Posterior cingulate gyrus (tissue), 11 donors: ENCODE measurements around the gene NHS.
"Not testable (repeated sequence)": the region's sequence is repeated elsewhere in the genome, so short reads cannot be mapped to it uniquely, and the experiment has no call there.

Experiments
- DNase-seq, 10 donors: peaks; one replicate each; pipeline versions ENCODE4 v3.0.0 to v3.0.0-alpha.2; 2020 to 2021; ENCODE audit warnings: mixed read lengths in 3 of 10
- intact Hi-C: fragments of 100-400 bp; cut with DNase I; formaldehyde crosslinking; loops from one replicate; pipeline ENCODE4 v1.15.1; 2023

Gene NHS

DNA sequence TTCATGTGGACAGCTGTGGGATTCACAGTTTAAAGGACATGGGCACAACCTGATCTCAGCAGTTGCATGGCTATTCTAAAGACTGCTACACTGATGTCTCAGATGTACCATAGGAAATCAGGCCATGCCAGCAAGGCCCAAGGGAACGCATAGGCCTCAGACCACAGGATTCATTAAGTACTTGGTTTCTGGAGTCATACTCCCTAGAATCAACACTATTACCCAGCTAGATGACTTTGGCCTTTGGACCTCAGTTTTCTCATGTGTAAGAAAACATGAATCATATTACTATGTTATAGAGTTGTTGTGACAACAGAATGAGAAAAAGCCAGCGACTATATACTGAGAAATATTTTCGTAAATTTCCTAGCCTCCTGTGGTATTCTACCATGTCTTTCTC lies 67.9 kb downstream of the NHS start:
- intact Hi-C loops = no loop called here
- DNase-seq = no peak

DNA sequence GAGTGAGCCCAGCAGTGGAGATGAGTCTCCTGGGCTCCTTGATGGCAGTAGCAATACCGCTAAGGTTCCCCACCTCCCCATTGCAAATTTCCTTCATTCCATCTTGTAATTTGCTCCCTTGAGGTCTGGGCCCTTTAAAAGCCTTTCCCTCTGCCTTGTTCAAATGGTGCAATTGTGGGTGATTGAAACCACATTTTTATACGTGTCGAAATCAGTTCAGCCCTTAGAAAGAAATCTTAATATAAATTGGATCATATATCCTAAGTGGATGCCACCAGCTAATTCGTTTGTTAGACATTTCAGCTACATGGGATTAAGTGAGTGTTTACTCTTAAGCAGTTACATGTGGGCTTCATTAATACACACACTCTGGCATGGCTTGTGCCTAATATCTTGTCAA lies 68.6 kb downstream of the NHS start:
- no peak for DNase-seq
- intact Hi-C loops = no loop called here

DNA sequence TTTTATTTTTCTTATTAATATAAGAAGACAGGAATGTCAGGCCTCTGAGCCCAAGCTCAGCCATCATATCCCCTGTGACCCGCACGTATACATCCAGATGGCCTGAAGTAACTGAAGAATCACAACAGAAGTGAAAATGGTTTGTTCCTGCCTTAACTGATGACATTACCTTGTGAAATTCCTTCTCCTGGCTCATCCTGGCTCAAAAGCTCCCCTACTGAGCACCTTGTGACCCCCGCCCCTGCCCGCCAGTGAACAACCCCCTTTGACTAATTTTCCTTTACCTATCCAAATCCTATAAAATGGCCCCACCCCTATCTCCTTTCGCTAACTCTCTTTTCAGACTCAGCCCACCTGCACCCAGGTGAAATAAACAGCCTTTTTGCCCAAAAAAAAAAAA lies 71.3 kb downstream of the NHS start:
- DNase-seq, intact Hi-C loops: not testable (repeated sequence)

- DNase-seq = no peak
- intact Hi-C loops = no loop called here
Measured at GRCh38 chrX:17448188-17448587, 73.2 kb downstream of the NHS start.

- intact Hi-C loops = no loop called here
- no peak for DNase-seq
Measured at GRCh38 chrX:17449866-17450265, 74.9 kb downstream of the NHS start.

DNA sequence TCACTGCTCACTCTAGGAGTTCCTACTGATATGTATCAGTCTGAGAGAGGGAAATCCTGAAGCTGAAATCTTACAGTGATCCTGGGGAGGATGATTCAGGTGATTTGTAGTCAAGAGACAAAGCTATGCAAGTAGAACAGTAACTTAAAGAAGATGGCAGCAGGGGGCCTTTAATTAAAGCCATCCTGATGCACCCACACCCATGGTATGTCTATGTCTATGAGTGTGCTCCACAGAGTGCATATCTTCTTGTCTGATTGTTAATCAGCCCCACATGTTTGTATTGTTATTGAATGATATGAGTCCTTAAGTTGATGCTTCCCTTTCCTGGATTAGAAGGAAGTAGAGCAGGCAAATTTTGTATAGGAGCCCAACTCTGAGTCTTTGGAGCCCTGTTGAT lies 78.8 kb downstream of the NHS start:
- no peak for DNase-seq
- intact Hi-C loops = no loop called here

DNA sequence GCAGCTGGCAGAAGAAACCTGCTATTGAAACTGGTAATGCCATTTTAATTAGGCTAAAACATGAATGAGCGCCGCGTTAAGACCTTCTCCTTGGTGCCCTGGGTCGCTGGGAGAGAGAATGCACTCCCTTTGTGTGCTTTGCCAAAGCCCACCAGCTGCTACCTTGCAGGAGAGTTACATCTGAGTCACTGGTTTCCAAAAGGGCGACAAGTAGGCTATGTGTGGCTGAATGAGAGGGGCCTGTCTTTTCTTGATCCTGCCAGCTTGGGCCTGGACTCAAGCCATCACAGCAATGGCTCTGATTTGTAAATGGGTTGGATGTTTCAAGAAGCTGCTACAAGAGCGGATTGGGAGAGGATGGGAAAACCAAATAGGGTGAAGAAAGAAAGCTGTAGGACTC lies 81.5 kb downstream of the NHS start:
- intact Hi-C loops = no loop called here
- DNase-seq = peak in 8 of 10 donors; percentile 6 to 81 (median 16)

GRCh38 chrX:17459008-17459611 lies 84.1 kb downstream of the NHS start:
- intact Hi-C loops = no loop called here
- peak in 2 of 10 donors; percentile 3 to 7 for DNase-seq

DNA sequence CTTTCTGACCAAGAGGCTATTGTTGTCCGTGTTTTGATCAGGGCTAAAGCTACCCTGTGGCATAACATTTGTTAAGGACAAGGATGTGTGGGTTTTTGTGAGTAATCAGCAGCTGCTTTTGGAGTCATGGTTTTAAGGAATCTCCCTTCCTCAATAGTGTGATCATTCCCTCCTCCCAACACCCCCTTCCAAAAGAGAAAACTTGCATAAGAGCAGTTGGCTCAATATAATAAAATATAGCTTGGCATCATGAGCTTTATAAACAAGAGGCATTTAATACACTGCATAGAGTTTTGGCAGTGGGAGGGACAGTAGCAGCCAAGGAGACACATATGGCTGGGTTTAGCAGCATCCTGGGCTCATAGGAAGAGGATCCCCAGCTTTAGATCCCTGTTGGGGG lies 84.7 kb downstream of the NHS start:
- DNase-seq = no peak
- intact Hi-C loops = no loop called here

GRCh38 chrX:17462881-17463280 lies 87.9 kb downstream of the NHS start:
- DNase-seq = no peak
- intact Hi-C loops = no loop called here

GRCh38 chrX:17464194-17464593 lies 89.2 kb downstream of the NHS start:
- no peak for DNase-seq
- intact Hi-C loops = no loop called here

DNA sequence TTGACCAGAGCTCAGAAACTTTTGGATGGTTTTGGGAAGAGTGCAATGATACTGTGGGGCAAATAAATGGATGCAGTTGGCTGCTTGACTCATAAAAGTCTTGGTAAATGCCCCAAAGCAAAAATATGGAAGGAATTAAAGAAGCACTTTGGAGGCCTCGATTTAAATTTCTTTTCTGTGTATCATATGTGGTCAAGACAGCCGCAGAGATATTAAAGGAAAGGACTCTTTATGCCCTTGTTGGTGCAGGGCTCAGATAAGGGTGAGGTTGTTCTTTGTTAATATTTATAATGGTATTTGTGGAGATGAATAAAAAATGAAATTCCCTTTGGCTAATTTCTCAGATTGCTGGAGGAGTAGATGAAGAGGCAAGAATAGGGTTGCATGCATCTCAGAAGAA lies 90.2 kb downstream of the NHS start:
- intact Hi-C loops = no loop called here
- DNase-seq = no peak

GRCh38 chrX:17465802-17466201 lies 90.8 kb downstream of the NHS start:
- DNase-seq = no peak
- intact Hi-C loops = no loop called here

DNA sequence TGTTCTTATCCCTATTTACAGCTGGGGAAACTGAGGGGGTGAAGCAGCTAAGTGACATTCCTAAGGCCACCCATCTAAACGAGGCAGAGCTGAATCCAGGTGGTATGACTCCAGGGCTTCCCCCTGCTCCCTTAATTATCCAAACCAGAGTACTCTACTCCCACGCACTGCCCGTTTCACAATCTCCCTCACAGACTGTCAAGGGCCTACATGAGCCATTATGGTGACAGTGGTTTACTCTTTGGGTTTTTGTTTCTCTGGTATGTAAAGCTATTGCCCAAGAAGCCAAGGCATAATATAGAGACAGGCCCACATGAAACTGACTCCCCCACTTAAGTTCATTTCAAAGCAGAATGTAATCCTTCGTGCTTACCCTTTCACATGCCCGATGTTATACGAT lies 95.1 kb downstream of the NHS start:
- DNase-seq = peak in 1 of 10 donors; percentile 22
- intact Hi-C loops = no loop called here

DNA sequence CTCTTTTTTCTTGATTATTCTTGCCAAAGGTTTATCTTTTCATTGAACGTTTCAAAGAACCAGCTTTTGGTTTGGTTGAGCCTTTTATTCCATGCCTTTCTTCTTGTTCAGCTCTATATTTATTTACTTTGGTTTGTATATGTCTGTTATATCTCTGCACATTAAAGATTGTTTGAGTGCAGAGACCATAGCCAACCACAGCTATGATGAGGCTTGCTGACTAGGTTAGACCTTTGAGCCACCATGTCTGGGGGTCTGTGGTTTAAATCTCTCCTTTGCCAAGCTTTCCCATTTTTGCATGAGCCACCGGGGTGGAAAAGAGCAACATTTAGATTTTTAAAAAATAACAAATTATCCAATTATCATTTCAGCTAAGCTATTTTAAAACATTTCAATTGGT lies 96.1 kb downstream of the NHS start:
- DNase-seq = no peak
- intact Hi-C loops = no loop called here

DNA sequence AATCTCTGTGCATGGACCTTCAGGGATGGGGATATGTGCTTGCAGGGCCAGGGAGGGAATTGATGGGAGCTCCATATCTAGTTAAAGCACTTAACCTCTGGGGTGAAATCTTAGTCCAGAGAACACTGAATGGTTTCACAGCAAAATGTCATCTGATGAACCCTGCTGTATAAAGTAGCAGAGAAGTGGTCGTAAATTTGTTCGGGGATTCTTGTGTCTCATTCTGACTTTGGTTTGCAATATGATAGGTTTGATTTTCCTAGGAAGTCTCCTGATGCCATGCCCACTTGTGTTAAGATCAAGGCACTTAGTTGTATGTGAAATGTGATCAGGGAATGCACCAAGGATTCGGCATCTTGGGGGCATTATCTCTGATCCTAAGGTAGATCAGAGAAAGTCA lies 96.9 kb downstream of the NHS start:
- intact Hi-C loops = no loop called here
- DNase-seq = no peak

- no peak for DNase-seq
- intact Hi-C loops = no loop called here
Measured at GRCh38 chrX:17472424-17472823, 97.4 kb downstream of the NHS start.

GRCh38 chrX:17473021-17473420 lies 98.0 kb downstream of the NHS start:
- DNase-seq = no peak
- intact Hi-C loops = no loop called here

GRCh38 chrX:17474892-17475291 lies 99.9 kb downstream of the NHS start:
- intact Hi-C loops = no loop called here
- no peak for DNase-seq

DNA sequence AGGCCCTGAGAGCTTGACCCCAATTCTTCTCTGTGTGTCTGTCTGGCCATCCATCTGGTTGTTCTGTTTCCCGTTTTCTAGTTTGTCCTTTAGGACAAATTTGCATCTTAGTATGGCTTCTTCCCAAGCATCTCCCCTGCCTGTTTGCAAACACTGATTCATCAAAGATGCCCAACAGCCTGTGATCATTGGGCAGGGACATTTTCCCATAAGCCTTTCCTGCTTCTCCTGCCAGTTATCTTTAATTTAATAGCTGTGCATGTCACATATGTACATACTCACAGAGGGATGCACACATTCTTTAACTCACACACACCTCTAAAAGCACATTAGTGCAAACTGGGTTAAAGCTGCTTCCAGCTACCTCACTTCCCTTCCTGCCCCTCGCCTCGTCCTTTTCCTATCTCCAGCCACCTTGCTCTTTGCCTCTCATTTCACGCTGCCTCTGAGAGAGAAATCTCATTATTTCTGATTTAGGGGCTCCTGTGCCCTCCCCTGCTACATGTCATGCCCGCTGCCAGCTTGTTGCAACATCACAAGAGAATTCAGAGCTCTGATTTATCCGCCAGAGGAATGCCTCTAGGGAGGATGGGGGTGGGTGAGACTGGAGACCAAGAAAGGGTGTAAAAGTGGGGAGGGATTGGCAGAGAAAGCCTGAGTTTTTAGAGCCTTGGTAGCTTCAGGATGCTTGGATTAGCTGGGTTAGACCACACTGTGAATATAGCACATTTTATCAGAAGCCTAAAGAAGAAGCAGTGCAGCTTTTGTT lies 100.6 kb downstream of the NHS start:
- intact Hi-C loops = no loop called here
- no peak for DNase-seq

DNA sequence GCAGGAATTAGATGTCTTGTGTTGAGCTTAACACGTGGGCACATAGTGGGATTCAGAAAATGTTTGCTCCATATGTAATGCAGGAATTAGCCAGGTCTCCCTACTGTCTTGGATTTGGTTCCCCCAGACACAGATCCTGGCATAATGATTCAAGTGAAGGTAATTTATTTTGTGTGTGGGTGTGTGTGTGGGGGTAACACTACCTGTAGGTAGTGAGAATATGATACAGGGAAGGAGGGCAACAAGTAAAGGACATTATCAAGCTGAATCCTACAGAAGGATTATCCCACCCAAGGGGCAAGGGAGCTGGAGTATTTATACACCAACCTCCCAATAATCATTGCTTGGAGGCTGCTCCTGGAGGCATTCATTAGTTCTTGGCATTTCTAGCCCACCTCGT lies 101.4 kb downstream of the NHS start:
- DNase-seq = no peak
- intact Hi-C loops = no loop called here

GRCh38 chrX:17481086-17481485 lies 106.1 kb downstream of the NHS start:
- intact Hi-C loops = no loop called here
- no peak for DNase-seq

DNA sequence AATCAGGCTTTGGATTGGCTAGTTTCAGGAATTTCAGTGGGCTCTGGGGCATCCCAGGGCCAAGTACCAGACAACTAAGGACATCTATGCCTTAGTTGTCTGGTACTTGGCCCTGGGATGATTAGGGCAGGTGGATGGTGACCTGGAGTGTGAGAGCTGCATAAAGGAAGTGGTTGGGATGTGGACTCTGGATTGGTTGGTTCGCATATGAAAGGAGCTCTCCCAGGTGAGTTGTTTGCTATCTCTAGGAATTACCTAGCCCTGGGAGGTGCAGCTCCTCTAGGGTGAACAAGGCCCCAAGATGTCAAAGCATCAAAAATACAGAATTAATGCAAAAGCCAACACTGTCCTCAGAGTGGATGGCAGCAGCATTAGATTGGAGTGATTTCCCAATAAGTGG lies 109.6 kb downstream of the NHS start:
- DNase-seq = no peak

More for the DNA sequence above, 109.6 kb downstream of the NHS start:
- intact Hi-C loops = no loop called here
